ENCODE measurements around the gene NME3. TPM values are rescaled to one million over a fixed set of nuclear protein-coding genes. Genes with fewer than 3 reads are reported as not detected.

Gene NME3
- total RNA-seq (ENCODE audit: low replicate concordance) = 35.7 and 45.9 TPM in 2 replicates

DNA sequence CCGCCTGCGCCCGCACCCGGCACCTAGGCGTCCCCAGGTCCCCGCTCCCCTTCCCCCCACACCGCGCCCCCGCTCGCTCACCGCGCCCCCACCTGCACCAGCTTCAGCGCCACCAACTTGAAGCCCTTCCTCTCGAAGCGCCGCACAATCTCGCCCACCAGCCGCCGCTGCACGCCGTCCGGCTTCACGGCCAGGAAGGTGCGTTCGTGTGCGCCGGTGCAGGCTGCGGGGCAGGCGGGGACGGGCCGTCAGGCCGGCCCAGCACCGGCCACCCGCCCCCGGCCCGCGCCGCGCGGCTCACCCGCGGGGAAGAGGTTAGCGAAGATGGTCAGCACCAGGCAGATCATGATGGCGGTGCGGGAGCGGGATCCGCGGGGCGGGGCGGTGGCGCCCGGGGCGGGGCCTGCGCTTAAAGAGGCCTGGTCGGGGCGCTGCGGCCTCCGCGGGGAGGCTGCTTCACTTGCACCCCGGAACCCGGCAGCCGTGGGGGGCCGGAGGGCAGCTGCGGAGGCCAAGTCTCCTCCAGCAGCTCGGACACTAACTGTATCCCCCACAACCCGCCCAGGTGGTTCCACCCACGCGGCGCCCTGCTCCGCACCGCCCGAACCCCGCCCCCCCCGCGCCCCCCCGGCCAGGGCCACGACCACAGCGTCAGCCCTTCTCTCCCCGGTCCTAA lies at the start of gene NME3:
TSS of gene NME3 (minus strand) at position 356 of the 676 bp plus-strand sequence. CDS start at position 347, 9 bp downstream.

DNA sequence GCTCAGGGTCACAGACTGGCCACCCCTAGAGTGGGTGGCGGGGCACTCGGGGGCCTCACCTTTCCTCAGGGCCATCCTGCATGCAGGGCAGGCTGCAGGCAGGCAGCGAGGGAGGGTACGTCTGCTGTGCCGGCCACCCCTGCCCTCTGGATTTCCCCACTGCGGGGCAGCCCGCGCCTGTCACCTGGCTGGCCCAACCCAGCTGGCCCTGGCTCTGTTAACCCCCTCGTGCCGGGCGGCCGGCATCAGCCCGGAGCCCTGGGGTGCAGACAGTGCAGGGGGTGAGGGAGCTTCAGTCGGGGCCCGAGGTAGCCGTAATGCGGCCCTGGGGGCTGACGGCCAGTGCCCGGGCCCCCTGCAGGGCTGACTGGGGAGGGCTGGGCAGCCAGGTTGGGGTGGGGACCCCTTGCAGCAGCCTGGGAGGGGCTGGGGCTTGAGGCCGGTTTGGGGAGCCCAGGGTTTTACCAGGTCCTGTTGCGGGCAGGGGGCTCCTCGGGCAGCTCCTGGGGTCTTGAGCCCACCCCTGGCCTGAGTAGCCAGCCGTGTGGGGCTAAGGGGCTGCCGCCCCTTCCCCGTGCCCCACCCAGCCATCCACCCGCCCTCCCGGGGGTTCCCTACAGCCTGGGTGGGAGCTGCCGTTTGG lies 22.4 kb upstream of the NME3 start, which contains the start of gene IGFALS:
TSS of gene IGFALS (minus strand) at position 128 of the 643 bp plus-strand sequence. CDS start at position 75, 53 bp downstream.

DNA sequence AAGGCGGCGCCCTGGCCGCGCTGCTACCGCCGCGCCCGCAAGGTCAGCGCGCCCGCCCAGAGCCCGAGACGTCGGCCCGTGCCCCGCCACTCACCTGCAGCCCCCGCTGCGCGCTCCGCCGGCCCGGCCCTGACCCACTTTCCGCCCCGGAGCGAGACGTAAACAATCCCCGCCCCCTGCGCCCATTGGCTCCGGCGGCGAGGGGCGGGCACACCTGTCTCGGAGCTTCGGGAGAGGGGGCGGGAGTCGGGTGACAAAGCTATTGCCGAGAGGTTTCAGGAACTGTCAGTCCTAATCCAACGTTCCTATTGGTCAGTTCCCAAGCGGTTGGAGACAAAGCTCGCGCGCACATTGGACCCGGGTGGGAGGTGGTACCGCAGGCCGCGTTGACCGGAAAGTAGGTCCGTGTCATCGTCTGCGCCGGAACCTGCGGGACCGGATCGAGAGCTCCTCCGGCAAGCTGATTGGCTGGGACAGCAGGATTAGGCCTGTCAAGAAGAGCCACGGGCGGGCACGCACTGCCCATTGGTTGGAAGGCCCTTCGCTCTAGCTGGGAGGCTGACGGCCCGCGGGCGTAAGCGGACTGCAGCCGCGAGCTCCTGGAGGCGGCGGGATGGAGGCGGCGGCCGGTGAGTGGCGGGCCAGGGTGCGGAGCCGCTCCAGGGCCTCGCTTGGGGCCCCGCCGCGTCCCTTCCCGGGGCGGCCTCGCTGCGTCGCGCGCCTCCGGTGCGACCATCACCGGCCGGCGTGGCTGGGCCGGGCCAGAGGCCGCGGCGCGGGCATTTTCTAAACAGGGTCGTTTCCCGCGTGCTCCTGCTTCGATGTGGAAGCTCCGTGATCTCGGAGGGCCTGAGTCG lies 11.3 kb upstream of the NME3 start, which contains the start of the genes NUBP2 and SPSB3:
TSS of gene NUBP2 (plus strand) at position 553 of the 857 bp plus-strand sequence. CDS start at position 614, 61 bp downstream.
TSS of gene SPSB3 (minus strand) at position 164 of the 857 bp plus-strand sequence. CDS start 1,088 bp downstream, outside the sequence.

DNA sequence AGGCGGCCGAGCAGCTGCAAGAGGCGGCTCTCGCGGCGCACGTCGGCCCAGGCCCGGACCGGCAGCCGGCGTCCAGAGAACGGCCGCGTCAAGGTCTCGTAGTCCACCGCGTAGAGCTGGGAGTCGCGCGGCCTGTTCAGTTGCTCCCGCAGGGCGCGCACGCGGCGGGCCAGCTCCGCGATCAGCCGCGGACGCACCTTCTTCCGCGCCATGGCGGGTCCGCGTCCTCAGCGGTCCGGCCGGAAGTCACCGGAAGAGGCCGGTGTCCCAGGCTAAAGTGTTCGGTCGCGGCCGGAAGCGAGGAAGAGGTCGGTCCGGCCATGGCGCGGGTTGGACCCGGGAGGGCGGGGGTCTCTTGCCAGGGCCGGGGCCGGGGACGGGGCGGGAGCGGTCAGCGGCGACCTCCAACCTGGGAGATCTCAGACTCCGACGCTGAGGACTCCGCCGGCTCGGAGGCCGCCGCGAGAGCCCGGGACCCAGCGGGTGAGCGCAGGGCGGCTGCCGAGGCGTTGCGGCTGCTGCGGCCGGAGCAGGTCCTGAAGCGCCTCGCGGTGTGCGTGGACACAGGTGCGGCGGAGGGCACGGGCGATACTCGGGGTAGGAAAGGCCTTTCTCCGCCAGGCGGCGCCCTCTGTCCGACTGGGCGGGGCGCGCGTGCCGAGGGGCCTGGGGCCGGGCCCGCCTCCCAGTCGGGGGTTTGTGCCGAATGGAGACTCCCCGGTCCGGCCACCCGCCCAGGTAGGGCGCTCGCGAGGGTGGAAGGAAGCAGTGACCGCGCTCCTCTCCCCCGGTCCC lies 1.8 kb upstream of the NME3 start, which contains the start of gene MRPS34:
TSS of gene MRPS34 (minus strand) at position 227 of the 795 bp plus-strand sequence. CDS start at position 212, 15 bp downstream.

DNA sequence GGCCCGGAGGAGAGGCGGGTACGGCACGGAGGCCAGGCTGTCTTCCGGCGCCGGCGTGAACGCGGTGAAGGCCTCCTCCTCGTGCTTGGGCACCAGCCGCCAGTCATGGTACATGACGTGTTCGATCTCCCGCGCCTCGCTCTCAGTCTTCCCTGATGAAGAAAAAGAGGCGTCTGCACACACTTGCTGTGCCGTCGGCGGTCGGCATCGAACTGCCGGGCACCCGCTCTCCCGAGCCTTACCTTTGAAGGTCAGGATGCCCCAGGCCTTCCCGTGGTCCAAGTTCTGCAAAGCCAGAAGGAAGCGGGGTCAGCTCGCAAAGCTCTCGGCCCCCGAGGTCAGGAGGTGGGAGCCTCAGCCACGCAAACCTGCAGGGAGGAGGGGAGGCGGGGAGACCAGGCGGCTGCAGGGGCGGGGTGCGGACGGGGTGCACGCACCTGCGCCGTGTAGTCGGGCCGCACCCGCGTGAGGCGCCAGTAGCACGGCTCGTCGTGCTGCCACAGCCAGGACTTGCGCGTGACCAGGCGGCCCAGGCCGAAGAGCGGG lies 1.1 kb upstream of the NME3 start, which contains the start of gene EME2:
TSS of gene EME2 (plus strand) at position 449 of the 546 bp plus-strand sequence. CDS start 418 bp downstream, outside the sequence.

Other genes starting within 250 kb of the NME3 start
- gene TMEM204, start 237.9 kb downstream of the NME3 start, total RNA-seq (ENCODE audit: low replicate concordance) = 19.0 and 45.4 TPM in 2 replicates
- gene IFT140, start 159.5 kb downstream of the NME3 start, total RNA-seq (ENCODE audit: low replicate concordance) = 23.9 and 68.7 TPM in 2 replicates
- gene CRAMP1, start 159.2 kb downstream of the NME3 start, total RNA-seq (ENCODE audit: low replicate concordance) = 4.4 and 4.8 TPM in 2 replicates
- 8.8 and 26.7 TPM in 2 replicates for gene JPT2, start 93.3 kb downstream of the NME3 start, total RNA-seq (ENCODE audit: low replicate concordance)
- gene MAPK8IP3, start 65.3 kb downstream of the NME3 start, total RNA-seq (ENCODE audit: low replicate concordance) = 31.8 and 51.6 TPM in 2 replicates
- 5.0 TPM in 2 replicates for gene EME2, start 1.3 kb upstream of the NME3 start, total RNA-seq (ENCODE audit: low replicate concordance)
- 71.6 and 87.2 TPM in 2 replicates for gene MRPS34, start 1.6 kb upstream of the NME3 start, total RNA-seq (ENCODE audit: low replicate concordance)
- 30.8 and 55.7 TPM in 2 replicates for gene SPSB3, start 11.0 kb upstream of the NME3 start, total RNA-seq (ENCODE audit: low replicate concordance)
- gene NUBP2, start 11.4 kb upstream of the NME3 start, total RNA-seq (ENCODE audit: low replicate concordance) = 30.3 and 65.2 TPM in 2 replicates
- under 0.01 TPM in 2 replicates for gene IGFALS, start 22.2 kb upstream of the NME3 start, total RNA-seq (ENCODE audit: low replicate concordance)
- gene HAGH, start 55.3 kb upstream of the NME3 start, total RNA-seq (ENCODE audit: low replicate concordance) = 51.5 and 65.6 TPM in 2 replicates
- 71.6 and 134 TPM in 2 replicates for gene FAHD1, start 55.7 kb upstream of the NME3 start, total RNA-seq (ENCODE audit: low replicate concordance)
- gene MEIOB, start 100.6 kb upstream of the NME3 start, total RNA-seq (ENCODE audit: low replicate concordance) = 0.23 TPM in 1 of 2 replicates, not detected in the other
- not detected in 2 replicates for gene HS3ST6, start 146.9 kb upstream of the NME3 start, total RNA-seq (ENCODE audit: low replicate concordance)
- 4.8 and 8.5 TPM in 2 replicates for gene MSRB1, start 171.7 kb upstream of the NME3 start, total RNA-seq (ENCODE audit: low replicate concordance)
- gene RPL3L, start 183.1 kb upstream of the NME3 start, total RNA-seq (ENCODE audit: low replicate concordance) = 0.12 TPM in 1 of 2 replicates, not detected in the other
- 221 and 281 TPM in 2 replicates for gene NDUFB10, start 188.0 kb upstream of the NME3 start, total RNA-seq (ENCODE audit: low replicate concordance)
- gene RPS2, start 193.3 kb upstream of the NME3 start, total RNA-seq (ENCODE audit: low replicate concordance) = 3,947 and 4,144 TPM in 2 replicates
- not detected in 2 replicates for gene RNF151, start 195.3 kb upstream of the NME3 start, total RNA-seq (ENCODE audit: low replicate concordance)
- 36.2 and 36.5 TPM in 2 replicates for gene TBL3, start 200.5 kb upstream of the NME3 start, total RNA-seq (ENCODE audit: low replicate concordance)
- gene NOXO1, start 209.9 kb upstream of the NME3 start, total RNA-seq (ENCODE audit: low replicate concordance) = not detected in 2 replicates
- 6.4 and 11.7 TPM in 2 replicates for gene GFER, start 212.7 kb upstream of the NME3 start, total RNA-seq (ENCODE audit: low replicate concordance)
- gene SYNGR3, start 218.4 kb upstream of the NME3 start, total RNA-seq (ENCODE audit: low replicate concordance) = 0.94 and 4.9 TPM in 2 replicates
- gene ZNF598, start 238.3 kb upstream of the NME3 start, total RNA-seq (ENCODE audit: low replicate concordance) = 9.9 and 12.0 TPM in 2 replicates
- 0.23 and 0.60 TPM in 2 replicates for gene NPW, start 248.2 kb upstream of the NME3 start, total RNA-seq (ENCODE audit: low replicate concordance)